Renal cortex interstitium (tissue), 11 donors: Measurements from ENCODE around the gene GFRA4. TPM values are rescaled to one million over a fixed set of nuclear protein-coding genes. Genes with fewer than 3 reads are reported as not detected.
"Not testable (repeated sequence)": the region's sequence is repeated elsewhere in the genome, so short reads cannot be mapped to it uniquely, and the experiment has no call there.

Experiments used
- DNase-seq, 11 donors: peaks; one replicate each; pipeline ENCODE4 v3.0.0-alpha.2; 2013; ENCODE audit warnings: low read depth in 9 of 11, low spot score in 4 of 11; ENCODE audit errors: extremely low read depth in 1 of 11
- polyA plus RNA-seq, 3 donors: library from polyadenylated mRNA; unstranded; fragments of 120-200 nt; gene quantifications; one replicate each; pipeline ENCODE4 v1.2.1, GENCODE V29; 2013; ENCODE audit not compliant: insufficient read length in 3 of 3

The GFRA4 gene
- polyA plus RNA-seq, 3 donors: 0.11 to 0.30 (median 0.14) TPM

DNA sequence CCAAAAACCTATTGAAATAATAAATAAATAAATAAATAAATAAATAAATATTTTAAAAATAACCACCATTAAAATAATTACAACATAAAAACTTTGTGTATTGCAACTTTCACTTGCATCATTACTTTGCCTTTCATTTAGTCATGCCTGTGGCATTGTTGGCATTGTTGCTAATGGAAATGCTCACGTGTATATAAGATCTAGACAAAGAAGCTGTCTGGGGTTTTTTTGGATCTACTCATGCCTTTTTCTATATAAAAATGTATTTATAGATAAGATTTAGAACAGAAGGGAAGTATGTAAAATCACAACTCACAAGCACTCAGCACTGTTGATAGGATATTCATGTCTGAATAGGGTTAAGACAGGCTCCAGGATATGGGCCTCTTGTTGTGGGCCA is 27.9 kb downstream of the GFRA4 start:
- DNase-seq: no peak

DNA sequence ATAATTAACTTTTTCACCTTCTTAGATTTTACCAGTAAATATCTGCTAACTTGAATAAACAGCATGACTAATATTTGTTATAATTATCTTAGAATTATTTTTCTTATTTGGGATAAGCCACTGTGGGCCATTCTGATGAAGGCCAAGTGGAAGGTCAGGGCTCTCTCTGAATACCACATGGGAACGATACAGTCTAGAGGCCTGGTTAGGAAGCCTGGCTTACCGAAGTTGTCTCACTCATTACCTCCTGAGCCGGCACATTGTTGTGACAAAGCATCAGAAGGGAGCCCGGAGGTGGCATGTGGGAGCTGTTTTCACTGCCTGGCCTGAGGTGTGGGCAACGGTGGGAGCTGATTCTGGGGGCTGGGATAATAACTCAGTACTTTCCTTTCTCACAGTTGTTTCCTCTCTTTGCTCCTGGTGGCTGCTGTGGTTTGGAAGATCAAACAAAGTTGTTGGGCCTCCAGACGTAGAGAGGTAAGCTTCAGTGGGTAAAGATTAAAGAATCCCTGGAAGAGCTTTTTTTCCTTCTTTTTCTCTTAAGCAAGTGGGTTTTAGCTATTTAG is 29.2 kb downstream of the GFRA4 start:
- no peak for DNase-seq

DNA sequence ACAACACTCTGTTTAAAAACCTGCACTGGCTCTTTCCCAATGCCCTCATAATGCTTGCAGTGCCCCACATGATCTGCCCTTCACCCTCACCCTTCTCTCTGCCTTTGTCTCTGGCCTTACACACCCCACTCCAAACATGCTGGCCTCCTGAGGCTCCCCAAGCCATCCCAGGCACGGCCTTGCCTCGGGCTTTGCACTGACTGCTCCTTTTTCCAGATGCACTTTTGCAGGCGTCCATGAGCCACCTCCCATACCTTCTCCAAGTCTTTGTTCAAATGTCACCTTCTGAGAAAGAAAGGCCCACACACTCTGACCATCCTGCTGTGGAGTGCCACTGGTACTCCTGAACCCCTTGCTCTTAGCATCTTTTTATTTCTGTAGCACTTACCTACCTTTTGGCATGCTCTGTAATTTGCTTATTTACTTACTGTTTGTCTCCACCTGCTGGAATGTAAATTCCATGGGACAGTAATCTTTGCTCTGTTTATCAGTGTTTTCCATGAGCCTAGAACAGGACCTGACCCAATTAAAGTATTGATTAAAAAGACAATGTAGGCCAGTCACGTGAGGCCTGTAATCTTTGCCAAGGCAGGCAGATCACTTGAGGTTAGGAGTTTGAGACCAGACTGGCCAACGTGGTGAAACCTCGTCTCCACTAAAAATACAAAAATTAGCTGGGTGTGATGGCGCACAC is 30.7 kb downstream of the GFRA4 start:
- DNase-seq: no peak

DNA sequence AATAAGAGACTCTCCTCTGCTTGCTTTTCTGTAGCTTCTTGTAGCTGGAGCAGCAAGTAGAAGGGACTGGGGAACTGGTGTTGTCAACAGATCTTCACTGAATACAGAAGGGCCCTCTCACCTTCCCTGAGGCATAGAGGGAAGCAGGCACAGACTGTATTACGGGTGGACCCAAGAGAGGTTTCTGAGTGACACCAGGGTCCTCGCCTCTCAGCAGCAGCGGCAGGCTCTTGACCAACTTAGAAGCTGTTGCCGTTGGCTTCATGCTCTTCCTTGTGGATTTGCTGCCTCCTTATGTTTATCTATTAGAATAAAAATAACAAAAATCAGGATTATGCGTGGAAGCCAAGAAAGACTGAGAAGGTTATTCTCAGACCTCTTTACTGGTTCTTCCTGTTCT is 31.7 kb downstream of the GFRA4 start:
- no peak for DNase-seq

DNA sequence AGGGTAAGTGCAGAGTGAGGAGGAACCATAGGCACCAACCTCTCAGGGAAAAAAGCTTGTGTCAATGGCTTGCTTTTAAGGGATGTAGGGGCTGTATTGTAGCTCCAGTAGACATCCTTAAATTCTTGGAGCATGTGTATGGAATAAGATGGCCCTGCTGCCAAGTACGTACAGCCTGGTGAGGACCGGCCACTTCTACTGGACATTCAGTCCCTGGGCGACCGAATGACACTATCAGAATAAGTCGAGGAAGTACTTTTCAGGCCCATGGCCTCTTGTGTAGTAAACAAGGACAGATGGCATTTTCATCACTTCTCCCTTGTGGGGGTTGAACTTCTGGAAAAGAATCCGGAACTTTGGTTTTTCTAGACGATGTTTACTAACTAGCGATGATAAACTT is 32.8 kb downstream of the GFRA4 start:
- no peak for DNase-seq

DNA sequence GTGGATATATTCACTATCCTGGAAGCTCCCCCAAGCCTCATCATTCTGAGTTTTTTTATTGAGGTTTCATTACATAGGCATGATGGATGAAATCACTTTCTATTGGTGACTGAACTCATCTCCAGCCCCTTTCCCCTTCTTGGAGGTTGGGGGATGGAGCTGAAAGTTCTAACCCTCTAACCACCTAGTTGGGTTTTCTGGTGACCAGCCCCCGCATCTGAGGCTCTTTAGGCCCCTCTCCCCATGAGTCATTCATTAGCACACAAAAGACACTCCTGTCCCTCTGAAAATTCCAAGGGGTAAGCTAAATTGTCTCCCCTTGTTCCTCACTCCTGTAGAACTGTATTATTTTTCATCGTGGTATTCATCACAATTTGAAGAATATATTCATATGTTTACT is 33.3 kb downstream of the GFRA4 start:
- no peak for DNase-seq

DNA sequence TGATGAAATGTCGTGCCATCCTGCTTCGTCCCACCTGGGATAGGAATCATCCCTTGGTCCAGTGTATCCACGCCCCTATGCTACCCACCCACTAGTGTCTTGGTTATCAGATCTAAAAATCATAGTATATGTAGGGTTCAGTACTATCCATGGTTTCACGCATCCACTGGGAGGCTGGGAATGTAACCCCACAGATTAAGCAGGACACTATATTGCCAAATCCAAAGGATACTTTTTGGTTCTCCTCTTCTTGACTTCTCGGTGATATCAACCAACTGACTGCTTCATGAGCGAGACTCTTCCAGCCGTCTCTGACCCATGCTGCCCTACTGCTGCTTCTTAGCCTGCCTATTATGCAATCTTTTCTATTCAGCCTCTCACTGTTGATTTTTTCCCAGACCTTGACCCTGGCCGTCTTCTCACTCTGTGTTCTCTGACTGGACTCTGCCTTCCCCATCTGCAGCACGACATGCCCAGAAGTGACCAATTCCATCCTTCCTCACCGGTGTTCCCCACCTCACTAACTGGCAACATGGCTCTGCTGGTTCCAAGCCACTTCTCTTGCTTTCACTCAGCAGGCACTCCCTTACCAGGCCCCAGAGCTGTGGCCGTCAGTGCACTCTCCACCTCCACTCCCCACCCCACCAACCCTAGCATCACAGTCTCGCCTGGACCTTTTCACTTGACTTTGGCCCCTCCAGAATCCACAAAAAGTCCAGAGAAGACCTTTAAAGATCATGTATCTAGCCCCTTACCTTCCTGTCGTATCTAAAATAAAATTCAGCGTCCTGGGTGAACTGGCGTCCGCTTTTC is 34.5 kb downstream of the GFRA4 start:
- no peak for DNase-seq

DNA sequence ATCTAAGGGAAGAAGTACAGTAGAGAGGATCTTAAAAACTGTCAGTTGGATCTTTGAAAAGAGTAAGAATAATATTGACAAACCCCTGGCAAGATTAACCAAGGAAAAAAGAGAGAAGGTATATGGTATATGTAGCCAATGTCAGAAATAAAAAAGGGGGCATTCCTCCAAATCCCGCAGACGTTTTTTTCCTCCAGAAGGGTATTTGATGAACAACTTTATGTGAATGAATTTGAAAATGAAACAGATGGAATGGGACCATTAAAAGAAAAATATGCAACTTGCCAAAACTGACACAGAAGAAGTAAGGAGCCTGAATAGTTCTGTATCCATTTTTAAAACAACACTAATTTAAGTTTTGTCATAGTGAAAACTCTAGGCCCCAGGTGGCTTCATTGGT is 35.7 kb downstream of the GFRA4 start:
- DNase-seq: no peak

DNA sequence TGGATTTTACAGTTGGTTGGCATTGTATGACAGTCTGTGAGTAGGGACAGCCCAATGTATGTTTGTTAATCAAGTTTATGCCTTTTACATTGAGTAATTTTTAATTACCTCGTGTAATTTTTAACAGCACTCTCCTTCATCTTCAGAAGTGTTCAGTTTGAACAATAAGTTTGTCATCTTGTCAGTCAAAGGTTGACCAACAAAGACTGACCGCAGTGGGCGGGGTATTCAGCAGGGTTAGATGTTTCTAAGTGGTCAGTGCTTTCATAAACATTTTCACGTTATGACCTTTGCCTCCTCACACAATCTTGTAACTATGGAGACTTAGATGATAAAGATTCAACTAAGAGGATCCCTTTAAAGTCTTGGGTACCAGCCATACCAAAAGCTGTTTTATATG is 40.8 kb downstream of the GFRA4 start:
- no peak for DNase-seq

DNA sequence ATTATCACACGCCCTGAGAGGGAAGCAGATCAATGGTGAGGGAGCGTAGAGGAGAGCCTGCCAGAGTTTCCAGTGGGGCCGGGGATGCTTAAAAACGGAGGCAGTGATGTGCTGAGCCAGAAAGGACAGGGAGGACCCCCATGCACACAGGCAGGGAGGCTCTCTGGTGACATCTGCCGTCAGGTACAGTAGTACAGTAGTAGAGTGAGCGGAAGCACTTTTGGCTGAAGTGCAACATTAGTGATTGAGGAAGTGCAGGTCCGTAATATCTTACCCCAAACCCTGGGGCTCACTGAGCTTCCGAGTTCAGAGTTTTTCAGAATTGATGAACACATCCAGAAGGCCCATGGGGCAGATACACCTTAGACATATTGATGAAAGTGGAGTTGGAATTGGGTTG is 42.1 kb downstream of the GFRA4 start:
- DNase-seq: no peak

DNA sequence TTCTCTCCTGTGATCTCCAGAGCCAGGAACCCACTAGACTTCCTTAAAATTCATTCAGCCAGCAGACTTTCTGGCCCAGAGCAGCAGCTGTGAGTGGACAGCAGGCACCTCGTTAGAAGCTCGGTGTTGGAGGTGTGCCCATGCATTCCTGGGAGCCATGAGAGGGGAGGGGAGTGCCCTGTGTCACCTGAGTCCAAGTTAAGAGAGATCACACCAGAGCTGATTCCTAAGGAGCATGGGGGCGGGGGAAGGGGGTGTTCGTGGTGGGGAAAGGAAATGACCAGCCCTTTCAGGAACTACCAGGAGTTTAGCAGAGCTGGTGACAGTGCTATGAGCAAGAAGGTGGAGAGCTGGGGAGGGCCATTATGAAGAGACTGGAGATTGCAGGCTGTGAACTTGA is 46.9 kb downstream of the GFRA4 start:
- peak in 1 of 11 donors; percentile 12 for DNase-seq

DNA sequence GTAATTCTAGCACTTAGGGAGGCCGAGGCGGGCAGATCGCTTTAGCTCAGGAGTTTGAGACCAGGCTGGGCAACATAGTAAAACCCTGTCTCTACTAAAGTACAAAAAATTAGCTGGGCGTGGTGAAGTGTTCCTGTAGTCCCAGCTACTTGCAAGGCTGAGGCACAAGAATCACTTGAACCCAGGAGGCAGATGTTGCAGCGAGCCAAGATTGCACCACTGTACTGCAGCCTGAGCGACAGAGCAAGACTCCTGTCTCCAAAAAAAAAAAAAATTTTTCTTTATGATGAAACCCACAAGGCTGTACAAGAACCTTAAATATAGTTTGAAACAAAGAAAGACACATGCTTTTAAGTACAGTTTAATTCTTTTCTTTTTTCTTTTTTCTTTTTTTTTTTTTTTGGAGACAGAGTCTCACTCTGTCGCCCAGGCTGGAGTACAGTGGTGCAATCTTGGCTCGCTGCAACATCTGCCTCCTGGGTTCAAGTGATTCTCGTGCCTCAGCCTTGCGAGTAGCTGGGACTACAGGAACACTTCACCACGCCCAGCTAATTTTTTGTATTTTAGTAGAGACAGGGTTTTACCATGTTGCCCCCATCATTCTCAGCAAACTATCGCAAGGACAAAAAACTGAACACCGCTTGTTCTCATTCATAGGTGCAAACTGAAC is 47.9 kb downstream of the GFRA4 start:
- not testable (repeated sequence) for DNase-seq

DNA sequence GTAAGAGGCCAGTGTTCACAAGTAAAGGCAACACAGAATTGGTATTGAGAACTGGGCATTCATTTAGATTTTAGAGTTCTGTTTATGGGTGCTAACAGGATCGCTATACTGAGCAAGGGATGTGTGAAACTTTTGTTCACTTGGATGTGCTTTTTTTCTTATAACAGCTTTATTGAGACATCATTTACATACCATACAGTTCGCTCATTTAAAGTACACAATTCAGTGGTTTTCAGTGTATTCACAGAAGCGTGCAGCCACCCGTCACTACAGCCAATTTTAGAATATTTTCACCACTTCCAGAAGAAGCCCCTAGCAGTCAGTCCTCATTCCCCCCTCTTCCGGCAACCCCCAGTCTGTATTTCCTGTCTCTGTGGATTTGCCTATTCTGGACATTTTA is 48.7 kb downstream of the GFRA4 start:
- DNase-seq: no peak

DNA sequence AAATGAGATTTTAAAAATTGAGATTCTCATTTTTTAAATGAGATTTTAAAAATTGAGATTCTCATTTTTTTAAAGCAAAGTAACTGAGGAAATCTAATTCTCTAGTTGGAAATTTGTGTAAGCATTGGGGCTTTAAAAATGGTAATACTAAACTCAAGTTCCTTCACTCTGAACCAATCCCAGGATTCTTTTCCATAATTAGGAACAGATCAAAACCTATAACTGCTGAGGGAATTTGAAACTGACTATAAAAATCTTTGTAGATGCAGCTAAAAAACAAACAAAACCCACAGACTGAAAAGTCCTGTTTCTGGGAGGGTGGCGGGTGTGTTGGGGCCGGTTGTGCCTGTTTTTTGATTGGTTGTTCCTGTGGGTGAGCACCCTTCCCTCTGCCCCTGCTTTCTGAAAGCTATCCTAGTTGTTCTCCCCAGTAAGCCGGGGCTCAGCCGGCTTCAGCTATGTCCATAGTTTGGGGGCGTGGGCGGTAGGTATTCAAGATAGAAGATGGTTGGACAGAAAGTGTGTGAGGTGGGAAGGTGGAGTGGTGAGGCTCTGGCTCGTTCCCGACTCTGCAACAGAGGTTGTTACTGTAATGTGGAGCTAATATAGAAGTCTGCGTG is 49.3 kb downstream of the GFRA4 start:
- DNase-seq: no peak

DNA sequence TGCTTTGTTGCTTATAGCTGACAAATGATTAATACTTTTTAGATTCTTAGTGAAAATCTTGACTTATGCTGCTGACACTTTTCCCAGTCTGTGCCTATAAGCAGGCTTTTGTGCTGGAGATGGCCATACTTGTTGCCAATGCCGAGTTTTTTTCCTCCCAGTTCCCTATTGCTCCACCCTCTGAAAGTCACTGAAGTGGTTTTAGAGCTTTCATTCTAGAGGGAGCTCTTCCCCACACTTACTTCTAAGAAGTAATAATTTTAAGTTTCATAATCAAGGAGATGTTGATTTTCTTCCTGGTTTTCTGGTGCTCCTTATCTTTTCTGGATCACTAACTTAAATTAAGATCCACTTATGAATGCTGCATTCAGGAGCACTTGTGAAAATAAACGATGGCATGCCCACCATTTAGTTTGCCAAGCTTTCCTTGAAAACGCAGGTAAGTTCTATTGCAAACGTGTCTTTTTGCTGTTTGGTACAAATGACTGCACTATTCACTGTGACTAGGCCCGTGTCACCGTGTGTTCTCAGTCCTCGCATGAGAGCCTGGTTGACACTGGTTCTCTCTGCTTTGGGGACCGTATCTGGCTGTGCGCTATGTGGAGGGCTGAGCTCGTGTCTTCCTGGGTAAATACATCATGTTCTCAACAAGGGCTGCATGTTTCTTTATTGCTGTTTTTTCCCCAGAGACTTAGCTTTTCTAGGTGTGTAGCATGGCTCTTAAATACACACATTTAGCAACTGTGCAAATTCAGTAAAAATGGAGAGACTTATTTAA is 50.2 kb downstream of the GFRA4 start:
- DNase-seq: no peak

DNA sequence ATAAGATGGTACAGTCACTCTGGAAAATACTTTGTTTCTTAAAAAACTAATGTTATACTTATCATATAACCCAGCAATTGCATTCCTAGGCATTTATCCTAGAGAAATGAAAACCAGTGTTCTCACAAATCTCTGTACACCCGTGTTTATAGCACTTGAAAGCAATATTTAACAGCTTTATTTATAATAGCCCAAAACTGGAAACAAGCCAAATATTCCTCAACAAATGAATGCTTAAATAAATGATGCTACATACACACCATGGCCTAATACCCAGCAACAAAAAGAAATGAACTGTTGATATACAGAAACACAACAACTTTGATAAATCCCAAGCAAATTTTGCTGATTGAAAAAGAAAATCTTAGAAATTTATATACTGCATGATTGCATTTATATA is 51.3 kb downstream of the GFRA4 start:
- DNase-seq: no peak
